GM12872 (cell line): ENCODE data around the gene SBK3.

Source experiments
- TF ChIP-seq, protein P1 (sequence below): IDR thresholded peaks from 3 replicates; pipeline ENCODE4 v1.5.1; 2011; ENCODE audit warnings: low read depth, mild to moderate bottlenecking, low read length, moderate library complexity; ENCODE audit not compliant: insufficient read depth

SBK3 gene

DNA sequence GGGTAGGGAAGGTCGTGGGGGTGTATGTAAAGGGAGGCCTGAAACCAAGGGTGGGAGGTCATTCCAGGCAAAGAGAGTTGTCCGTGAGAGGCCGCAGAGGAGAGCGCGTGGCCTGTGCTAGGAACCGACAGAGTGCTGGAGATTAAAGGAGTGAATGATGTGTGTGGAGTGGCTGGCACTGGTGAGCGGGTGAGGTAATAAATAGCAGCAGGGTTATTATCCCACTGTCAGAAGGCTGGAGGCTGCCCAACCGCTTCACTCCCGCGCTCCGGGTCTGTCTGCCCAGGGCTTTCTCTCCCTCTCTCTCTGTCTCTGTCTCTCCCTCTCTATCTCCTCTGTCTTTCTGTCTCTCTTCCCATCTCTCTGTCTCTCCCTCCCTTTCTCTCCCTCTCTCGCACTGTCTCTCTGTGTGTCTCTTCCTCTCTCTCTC, 17.9 kb upstream of the SBK3 start:
- TF ChIP-seq, protein P1, sequence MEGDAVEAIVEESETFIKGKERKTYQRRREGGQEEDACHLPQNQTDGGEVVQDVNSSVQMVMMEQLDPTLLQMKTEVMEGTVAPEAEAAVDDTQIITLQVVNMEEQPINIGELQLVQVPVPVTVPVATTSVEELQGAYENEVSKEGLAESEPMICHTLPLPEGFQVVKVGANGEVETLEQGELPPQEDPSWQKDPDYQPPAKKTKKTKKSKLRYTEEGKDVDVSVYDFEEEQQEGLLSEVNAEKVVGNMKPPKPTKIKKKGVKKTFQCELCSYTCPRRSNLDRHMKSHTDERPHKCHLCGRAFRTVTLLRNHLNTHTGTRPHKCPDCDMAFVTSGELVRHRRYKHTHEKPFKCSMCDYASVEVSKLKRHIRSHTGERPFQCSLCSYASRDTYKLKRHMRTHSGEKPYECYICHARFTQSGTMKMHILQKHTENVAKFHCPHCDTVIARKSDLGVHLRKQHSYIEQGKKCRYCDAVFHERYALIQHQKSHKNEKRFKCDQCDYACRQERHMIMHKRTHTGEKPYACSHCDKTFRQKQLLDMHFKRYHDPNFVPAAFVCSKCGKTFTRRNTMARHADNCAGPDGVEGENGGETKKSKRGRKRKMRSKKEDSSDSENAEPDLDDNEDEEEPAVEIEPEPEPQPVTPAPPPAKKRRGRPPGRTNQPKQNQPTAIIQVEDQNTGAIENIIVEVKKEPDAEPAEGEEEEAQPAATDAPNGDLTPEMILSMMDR: no peak

DNA sequence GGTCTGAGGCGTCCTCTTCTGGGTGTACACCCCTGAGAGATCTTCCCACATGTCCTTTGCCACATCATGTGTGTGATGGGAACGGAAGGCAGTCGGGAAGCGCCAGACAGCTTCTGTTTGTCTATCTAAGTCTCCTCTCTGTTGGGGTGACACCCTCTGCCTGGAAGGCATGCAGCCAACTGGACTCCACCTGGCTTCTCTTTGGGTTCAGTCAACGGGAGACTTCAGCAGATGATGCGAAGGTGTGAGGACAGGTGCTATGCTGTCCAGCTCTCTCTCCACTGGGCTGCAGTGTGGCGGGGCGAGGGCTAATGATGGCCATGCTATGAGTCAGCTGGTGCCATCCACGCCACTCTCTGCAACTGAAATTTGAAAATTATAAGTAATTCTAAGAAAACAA, 14.3 kb upstream of the SBK3 start:
- TF ChIP-seq, protein P1: no peak

DNA sequence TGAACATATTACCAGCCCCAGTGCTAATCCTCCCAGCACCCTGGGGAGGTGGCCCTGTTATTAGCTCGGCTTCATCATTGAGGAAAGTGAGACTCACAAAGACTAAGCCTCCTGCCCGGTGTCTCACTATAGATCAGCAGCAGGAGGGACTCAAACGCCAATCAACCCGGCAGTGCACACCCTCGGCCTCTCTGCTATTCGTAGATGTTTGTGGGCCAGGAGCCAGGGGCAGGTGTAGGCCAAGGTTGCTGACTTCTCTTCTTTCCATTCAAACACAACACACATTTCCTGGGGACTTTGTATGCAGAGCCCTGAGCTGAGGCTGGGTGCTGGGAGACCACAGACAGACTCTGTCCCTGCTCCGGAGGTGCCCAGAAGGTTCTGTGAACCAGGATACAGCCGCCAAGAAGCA, 9.4 kb upstream of the SBK3 start:
- TF ChIP-seq, protein P1: no peak

GRCh38 chr19:55554302-55554701, 9.0 kb upstream of the SBK3 start:
- TF ChIP-seq, protein P1: no peak

DNA sequence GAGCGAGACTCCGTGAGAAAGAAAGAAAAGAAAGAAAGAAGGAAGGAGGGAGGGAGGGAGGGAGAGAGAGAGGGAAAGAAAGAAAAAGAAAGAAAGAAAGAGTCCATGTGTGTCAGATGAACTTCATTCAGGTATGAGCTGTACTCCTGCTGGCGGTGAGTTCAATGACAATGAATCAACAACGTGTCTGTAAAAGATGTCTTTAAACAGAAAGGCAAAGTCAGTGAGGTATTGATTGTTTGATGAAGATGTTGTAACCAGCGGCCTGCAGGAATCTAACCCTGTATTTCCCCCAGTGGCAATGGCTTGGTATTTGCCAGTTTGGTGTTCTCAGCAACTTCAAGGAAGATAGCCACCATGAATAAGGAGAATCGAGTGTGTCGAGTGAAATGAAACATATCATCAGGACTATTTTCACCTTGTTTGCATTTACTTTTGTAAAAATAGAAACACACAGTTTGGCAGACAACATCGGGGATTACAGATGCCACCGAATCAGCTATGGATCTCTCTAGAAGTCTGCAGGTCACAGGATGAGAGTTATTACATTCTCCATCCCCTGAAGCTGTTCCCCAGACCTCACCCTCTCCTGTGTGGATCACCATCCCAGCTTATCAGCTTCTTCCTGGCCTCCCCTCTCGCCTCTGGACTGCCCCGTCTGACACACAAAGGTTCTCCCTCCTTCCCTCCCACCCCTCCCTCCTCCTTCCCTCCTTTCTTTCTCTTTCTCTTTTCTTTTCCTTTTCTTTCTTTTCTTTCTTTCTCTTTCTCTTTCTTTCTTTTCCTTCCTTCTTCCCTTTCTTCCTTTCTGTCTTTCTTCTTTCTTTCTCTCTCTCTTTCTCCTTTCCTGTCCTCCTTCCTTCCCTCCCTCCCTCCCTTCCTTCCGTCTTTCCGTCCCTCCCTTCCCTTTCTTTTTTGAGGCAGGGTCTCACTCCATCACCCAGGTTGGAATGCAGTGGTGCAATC, 8.2 kb upstream of the SBK3 start:
- TF ChIP-seq, protein P1: no peak

DNA sequence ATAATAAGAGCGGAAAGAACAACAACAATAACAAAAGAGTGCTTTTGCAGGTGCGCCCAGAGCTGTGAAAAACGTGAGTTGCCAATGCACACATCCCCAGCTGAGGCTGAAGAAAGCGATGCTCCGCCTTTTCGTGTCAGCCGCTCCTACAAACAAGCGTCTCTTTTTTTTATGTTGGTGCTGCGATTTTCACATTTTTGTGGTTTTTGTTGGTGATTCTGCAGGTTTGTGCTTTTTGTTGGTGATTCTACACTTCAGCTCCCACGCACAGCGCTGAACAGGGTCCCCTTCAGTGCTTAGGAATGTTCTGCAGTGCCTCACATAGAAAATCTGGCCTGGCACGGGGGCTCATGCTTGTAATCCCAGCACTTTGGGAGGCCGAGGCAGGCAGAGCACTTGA, 7.3 kb upstream of the SBK3 start:
- TF ChIP-seq, protein P1: no peak

- TF ChIP-seq, protein P1: no peak
Measured at GRCh38 chr19:55552206-55552605, 6.9 kb upstream of the SBK3 start.
